Progenitor cell of endocrine pancreas (in vitro differentiated cells): Measurements from ENCODE around the gene SNAP25. TPM values are rescaled to one million over a fixed set of nuclear protein-coding genes. Genes with fewer than 3 reads are reported as not detected.

Experiments
- DNase-seq: peaks from one replicate; pipeline ENCODE4 v3.0.0; 2021; ENCODE audit warnings: low spot score; ENCODE audit not compliant: unreplicated experiment
- H3K27ac Mint-ChIP-seq: 2 replicates; pipeline ENCODE4 v1.8.0; 2021; ENCODE audit warnings: mild to moderate bottlenecking, moderate library complexity, mixed read lengths
- H3K27me3 Mint-ChIP-seq: 2 replicates; pipeline ENCODE4 v1.8.0; 2021; ENCODE audit warnings: mixed read lengths
- H3K36me3 Mint-ChIP-seq: 2 replicates; pipeline ENCODE4 v1.8.0; 2022; ENCODE audit warnings: mixed read lengths; ENCODE audit not compliant: insufficient read depth
- H3K4me1 Mint-ChIP-seq: 2 replicates; pipeline ENCODE4 v1.8.0; 2021; ENCODE audit warnings: low read depth, mixed read lengths
- H3K4me3 Mint-ChIP-seq: 2 replicates; pipeline ENCODE4 v1.8.0; 2021; ENCODE audit warnings: low read depth, mild to moderate bottlenecking, moderate library complexity, mixed read lengths
- H3K9me3 Mint-ChIP-seq: 2 replicates; pipeline ENCODE4 v1.8.0; 2021; ENCODE audit warnings: low read depth, mixed read lengths
- total RNA-seq: library from RNA; stranded (reverse); gene quantifications from 2 replicates; pipeline ENCODE4 v1.2.1, GENCODE V29; 2021
- TF ChIP-seq, protein P1 (sequence below): fragments of 200-600 bp; sonication (generic); IDR thresholded peaks from one replicate; pipeline ENCODE4 v1.5.0; 2021; ENCODE audit warnings: antibody characterized with exemption, mild to moderate bottlenecking; ENCODE audit not compliant: unreplicated experiment

The SNAP25 gene
- total RNA-seq, 1 donor from 2014 or later: 7.7 TPM

DNA sequence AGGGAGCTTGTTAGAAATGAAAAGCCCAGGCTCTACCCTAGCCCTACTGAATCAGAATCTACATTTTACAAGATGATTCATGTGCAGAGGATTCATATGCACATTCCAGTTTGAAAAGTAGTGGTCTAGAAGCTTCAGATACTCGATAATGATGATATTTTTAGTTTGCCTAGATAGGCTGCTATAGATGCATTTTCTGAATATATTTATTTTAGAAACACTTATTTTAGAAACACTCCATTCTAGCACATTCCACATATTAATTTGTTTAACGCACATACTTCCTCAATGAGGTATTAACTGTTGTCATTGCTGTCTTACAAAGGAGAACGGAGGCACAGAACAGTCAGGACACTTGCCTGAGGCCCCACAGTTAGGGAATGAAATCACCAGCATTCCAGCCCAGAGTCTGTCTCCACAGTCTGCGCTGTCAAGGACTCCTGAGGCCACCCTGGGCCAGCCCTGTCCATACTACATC, 64.4 kb downstream of the SNAP25 start:
- Mint-ChIP-seq H3K4me3 (no peak overlapping the region), H3K4me1 (no peaks in the 10 kb centered on the region), H3K9me3 (no peaks in the 10 kb centered on the region), H3K36me3 (no peaks in the 10 kb centered on the region), H3K27me3 (peaks cover 27% of the 10 kb centered on the region), H3K27ac (no peak overlapping the region)
- TF ChIP-seq, protein P1, sequence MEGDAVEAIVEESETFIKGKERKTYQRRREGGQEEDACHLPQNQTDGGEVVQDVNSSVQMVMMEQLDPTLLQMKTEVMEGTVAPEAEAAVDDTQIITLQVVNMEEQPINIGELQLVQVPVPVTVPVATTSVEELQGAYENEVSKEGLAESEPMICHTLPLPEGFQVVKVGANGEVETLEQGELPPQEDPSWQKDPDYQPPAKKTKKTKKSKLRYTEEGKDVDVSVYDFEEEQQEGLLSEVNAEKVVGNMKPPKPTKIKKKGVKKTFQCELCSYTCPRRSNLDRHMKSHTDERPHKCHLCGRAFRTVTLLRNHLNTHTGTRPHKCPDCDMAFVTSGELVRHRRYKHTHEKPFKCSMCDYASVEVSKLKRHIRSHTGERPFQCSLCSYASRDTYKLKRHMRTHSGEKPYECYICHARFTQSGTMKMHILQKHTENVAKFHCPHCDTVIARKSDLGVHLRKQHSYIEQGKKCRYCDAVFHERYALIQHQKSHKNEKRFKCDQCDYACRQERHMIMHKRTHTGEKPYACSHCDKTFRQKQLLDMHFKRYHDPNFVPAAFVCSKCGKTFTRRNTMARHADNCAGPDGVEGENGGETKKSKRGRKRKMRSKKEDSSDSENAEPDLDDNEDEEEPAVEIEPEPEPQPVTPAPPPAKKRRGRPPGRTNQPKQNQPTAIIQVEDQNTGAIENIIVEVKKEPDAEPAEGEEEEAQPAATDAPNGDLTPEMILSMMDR: no peak
- DNase-seq: no peak

GRCh38 chr20:10286356-10286755, 67.7 kb downstream of the SNAP25 start:
- Mint-ChIP-seq H3K27me3 (peaks cover 4% of the 10 kb centered on the region), H3K4me1 (no peaks in the 10 kb centered on the region), H3K27ac (no peak overlapping the region), H3K4me3 (no peak overlapping the region), H3K36me3 (no peaks in the 10 kb centered on the region), H3K9me3 (no peaks in the 10 kb centered on the region)
- DNase-seq: no peak
- TF ChIP-seq, protein P1: no peak

DNA sequence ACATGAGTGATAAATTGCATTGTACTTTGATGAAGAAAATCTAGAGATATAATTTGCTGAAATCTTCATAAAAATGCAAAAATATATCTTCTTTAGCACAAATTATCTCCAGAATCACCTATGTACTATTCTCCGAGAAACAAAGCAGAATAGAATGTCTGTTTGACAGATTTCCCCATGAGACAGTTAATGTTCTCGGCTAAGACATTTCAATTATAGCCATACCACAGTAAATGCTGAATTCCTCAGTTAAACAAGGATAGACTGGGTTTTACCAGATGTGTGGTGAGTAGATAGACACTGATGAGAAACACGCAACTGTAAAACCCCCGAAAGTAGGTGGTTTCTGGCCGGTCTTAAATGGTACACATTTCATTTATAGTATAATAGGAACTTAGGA, 69.8 kb downstream of the SNAP25 start:
- TF ChIP-seq, protein P1: no peak

GRCh38 chr20:10288954-10289646, 70.5 kb downstream of the SNAP25 start:
- Mint-ChIP-seq H3K9me3 (no peaks in the 10 kb centered on the region), H3K36me3 (no peaks in the 10 kb centered on the region), H3K27me3 (no peaks in the 10 kb centered on the region), H3K27ac (no peak overlapping the region), H3K4me1 (no peaks in the 10 kb centered on the region), H3K4me3 (no peak overlapping the region)
- DNase-seq: no peak
- TF ChIP-seq, protein P1: no peak

More for the DNA sequence above, 69.8 kb downstream of the SNAP25 start:
- Mint-ChIP-seq H3K4me1 (no peaks in the 10 kb centered on the region), H3K9me3 (no peaks in the 10 kb centered on the region), H3K27me3 (no peaks in the 10 kb centered on the region), H3K4me3 (no peak overlapping the region), H3K36me3 (no peaks in the 10 kb centered on the region), H3K27ac (no peak overlapping the region)
- no peak for DNase-seq

- no peaks in the 10 kb centered on the region for H3K36me3 Mint-ChIP-seq
- no peak overlapping the region for H3K27ac Mint-ChIP-seq
- H3K27me3 Mint-ChIP-seq: no peaks in the 10 kb centered on the region
- DNase-seq: no peak
- no peaks in the 10 kb centered on the region for H3K9me3 Mint-ChIP-seq
- no peaks in the 10 kb centered on the region for H3K4me1 Mint-ChIP-seq
- H3K4me3 Mint-ChIP-seq: no peak overlapping the region
- TF ChIP-seq, protein P1: no peak
These were observed 73.1 kb downstream of the SNAP25 start for GRCh38 chr20:10291568-10292248.
